Inflammatory macrophage treated with lipopolysaccharide for 4 hours (primary cell): ENCODE results near the gene GAGE2A.
"Not testable (repeated sequence)": the region's sequence is repeated elsewhere in the genome, so short reads cannot be mapped to it uniquely, and the experiment has no call there.

Experiments used
- DNase-seq: peaks from one replicate; pipeline ENCODE4 v3.0.0-alpha.2; 2020

The GAGE2A gene

GRCh38 chrX:49589196-49589595 lies at the start of gene GAGE2A:
TSS of gene GAGE2A (plus strand) at chrX:49589496. CDS start at chrX:49590651, 1,155 bp downstream.
- DNase-seq, result not testable (repeated sequence)

GRCh38 chrX:49541433-49541832 lies 47.9 kb upstream of the GAGE2A start, which contains the start of gene GAGE12D:
TSS of gene GAGE12D (plus strand) at chrX:49541733. CDS start at chrX:49542888, 1,155 bp downstream.
- not testable (repeated sequence) for DNase-seq

GRCh38 chrX:49550989-49551388 lies 38.3 kb upstream of the GAGE2A start, which contains the start of gene GAGE12E:
TSS of gene GAGE12E (plus strand) at chrX:49551289. CDS start at chrX:49552444, 1,155 bp downstream.
- DNase-seq, result not testable (repeated sequence)

GRCh38 chrX:49560542-49560941 lies 28.8 kb upstream of the GAGE2A start, which contains the start of gene GAGE12F:
TSS of gene GAGE12F (plus strand) at chrX:49560842. CDS start at chrX:49561997, 1,155 bp downstream.
- not testable (repeated sequence) for DNase-seq

- DNase-seq, result not testable (repeated sequence)
Measured at GRCh38 chrX:49568728-49569127, 20.6 kb upstream of the GAGE2A start.

- not testable (repeated sequence) for DNase-seq
Measured at GRCh38 chrX:49569152-49569551, 20.1 kb upstream of the GAGE2A start.

- not testable (repeated sequence) for DNase-seq
Measured at GRCh38 chrX:49570100-49570499, 19.2 kb upstream of the GAGE2A start, which contains the start of gene GAGE12G. TSS of gene GAGE12G (plus strand) at chrX:49570400. CDS start at chrX:49571555, 1,155 bp downstream.

GRCh38 chrX:49579649-49580048 lies 9.6 kb upstream of the GAGE2A start, which contains the start of gene GAGE12H:
TSS of gene GAGE12H (plus strand) at chrX:49579949. CDS start at chrX:49581104, 1,155 bp downstream.
- not testable (repeated sequence) for DNase-seq

GRCh38 chrX:49589769-49590478 lies 628 bp downstream of the GAGE2A start:
- DNase-seq, result not testable (repeated sequence)

- not testable (repeated sequence) for DNase-seq
Measured at GRCh38 chrX:49590488-49590887, 1.2 kb downstream of the GAGE2A start.

GRCh38 chrX:49598720-49599119 lies 9.4 kb downstream of the GAGE2A start, which contains the start of gene GAGE1:
TSS of gene GAGE1 (plus strand) at chrX:49599020. CDS start at chrX:49600175, 1,155 bp downstream.
- not testable (repeated sequence) for DNase-seq

- DNase-seq, result no peak
Measured at GRCh38 chrX:49610718-49611310, 21.5 kb downstream of the GAGE2A start.

GRCh38 chrX:49618574-49618973 lies 29.3 kb downstream of the GAGE2A start:
- DNase-seq, result no peak

GRCh38 chrX:49627086-49627777 lies 37.9 kb downstream of the GAGE2A start:
- DNase-seq, result peak; percentile 39

GRCh38 chrX:49644991-49645637 lies 55.8 kb downstream of the GAGE2A start:
- no peak for DNase-seq
